HG02623 (cell line): ENCODE measurements around the gene MPZL3.
"Not testable (repeated sequence)": the region's sequence is repeated elsewhere in the genome, so short reads cannot be mapped to it uniquely, and the experiment has no call there.

ENCODE experiments used
- ATAC-seq: cut with Tn5 transposase; IDR thresholded peaks from one replicate; pipeline ENCODE4 v1.9.1; 2021; ENCODE audit warnings: moderate library complexity; ENCODE audit not compliant: unreplicated experiment

The MPZL3 gene

DNA sequence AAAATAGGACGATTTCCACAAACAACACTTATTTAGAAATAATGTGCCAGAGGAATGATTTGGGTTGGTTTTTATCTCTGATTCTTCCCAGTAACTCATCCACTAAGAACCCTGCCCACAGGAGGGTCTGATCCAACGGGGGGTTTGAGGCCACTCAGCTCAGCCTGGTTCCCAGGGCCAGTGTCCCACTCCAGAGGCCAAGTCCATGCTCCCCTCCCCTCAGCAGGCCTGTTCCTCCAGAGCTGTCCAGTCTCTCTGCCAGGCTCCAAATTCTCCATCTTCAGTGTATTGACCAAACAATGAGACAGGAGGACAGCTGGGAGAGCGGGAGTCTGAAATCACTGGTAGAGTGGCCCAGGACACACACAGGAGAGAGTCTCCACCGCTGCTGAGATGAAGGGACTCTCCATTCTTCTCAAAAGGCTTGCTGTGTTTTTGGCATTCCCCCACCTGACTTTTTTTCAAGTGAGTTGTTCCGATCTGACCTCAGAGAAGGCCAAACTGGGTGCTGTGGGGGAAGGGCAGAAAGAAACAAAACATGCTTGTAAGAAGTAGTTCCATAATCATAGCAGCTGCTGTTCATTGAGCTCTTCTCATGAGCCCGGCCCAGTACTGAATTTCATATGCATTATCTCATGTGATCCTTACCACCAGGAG is 58.1 kb downstream of the MPZL3 start:
- no peak for ATAC-seq

DNA sequence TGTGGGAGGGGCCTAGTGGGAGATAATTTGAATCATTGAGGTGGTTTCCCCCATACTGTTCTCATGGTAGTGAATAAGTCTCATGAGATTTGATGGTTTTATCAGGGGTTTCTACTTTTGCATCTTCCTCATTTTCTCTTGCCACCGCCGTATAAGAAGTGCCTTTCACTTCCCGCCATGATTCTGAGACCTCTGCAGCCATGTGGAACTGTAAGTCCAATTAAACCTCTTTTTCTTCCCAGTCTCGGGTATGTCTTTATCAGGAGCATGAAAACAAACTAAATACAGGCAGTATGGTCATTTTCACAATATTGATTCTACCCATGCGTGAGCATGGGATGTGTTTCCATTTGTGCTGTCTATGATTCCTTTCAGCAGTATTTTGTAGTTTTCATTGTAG is 59.3 kb downstream of the MPZL3 start:
- ATAC-seq = not testable (repeated sequence)

DNA sequence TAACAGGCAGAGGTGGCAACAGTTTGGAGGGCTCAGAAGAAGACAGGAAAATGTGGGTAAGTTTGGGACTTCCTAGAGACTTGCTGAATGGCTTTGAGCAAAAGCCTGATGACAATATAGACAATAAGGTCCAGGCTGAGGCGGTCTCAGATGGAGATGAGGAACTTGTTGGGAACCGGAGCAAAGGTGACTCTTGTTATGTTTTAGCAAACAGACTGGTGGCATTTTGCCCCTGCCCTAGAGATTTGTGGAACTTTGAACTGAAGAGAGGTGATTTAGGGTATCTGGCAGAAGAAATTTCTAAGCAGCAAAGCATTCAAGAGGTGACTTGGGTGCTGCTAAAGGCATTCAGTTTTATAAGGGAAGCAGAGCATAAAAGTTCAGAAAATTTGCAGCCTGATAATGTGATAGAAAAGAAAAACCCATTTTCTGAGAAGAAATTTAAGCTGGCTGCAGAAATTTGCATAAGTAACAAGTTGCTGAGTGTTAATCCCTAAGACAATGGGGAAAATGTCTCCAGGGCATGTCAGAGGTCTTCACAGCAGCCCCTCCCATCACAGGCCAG is 61.1 kb downstream of the MPZL3 start:
- not testable (repeated sequence) for ATAC-seq

DNA sequence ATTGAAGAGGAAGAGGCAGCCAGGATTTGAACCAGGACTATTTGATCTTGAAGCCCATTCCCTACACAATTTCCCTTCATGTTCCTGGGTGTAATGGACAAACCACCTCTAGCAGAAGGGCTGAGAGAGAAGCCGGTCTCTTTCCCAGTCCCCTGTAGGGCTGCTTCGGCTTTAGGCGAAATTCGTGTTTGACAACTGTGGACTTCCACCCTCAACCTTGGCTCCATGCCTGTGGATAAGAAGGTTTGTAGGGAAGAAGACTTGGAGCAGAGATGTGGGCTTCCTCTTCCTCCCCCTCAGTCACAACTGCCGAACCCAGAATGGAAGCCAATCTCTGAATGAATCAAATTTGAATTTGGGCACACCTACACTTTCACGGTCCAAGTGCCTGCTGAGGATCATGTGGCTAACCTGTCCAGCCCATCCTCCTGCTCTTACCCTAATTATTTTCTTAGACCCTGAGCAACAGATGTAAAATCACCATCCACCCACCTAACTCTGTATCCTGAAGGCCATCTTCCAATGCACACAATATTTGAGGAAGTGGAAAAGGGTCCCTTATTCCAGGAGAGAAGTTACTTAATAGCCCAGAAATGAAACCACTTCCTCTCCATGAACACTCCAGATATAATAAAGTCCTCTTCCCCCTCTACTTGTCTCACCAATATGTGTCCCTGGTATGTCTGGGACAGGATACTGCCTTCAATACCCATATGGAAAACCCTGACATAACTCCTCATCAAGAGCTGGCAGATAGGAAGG is 65.6 kb downstream of the MPZL3 start:
- no peak for ATAC-seq

DNA sequence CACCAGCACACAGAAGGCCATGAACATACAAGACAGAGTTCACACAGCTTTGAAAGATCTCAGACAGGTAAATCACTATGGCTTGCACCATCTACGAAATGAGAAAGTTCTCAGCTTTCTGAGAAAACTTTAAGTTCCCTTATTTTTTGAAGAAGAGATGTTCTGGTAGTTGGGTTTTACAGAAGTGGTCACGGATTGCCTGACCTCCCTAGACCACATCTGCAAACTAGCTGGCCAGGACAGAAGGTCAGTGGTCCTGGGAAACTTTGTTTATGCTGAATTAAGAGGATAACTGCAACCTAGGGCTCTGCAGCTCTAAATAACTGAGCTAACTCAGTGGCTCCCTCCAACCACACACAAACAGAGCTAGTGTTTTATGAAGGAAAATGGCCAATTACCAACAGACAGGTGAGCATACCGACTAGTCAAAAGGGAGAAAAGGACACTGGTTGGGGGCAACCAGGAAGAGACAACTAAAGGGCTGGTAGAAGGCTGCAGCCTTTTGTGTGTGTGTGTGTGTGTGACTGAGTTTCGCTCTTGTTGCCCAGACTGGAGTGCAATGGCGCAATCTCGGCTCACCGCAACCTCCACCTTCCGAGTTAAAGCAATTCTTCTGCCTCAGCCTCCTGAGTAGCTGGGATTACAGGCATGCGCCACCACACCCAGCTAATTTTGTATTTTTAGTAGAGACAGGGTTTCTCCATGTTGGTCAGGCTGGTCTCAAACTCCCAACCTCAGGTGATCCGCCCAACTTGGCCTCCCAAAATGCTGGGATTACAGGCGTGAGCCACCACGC is 67.2 kb downstream of the MPZL3 start:
- no peak for ATAC-seq

DNA sequence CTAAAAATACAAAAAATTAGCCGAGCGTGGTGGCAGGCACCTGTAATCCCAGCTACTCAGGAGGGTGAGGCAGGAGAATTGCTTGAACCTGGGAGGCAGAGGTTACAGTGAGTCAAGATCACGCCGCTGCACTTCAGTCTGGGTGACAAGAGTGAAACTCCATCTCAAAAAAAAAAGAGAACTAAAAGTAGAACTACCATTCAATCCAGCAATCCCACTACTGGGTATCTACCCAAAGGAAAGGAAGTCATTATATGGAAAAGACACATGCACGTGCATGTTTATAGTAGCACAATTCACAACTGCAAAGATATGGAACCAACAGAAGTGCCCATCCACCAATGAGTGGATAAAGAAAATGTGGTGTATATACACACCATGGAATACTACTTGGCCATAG is 68.5 kb downstream of the MPZL3 start:
- ATAC-seq = not testable (repeated sequence)

DNA sequence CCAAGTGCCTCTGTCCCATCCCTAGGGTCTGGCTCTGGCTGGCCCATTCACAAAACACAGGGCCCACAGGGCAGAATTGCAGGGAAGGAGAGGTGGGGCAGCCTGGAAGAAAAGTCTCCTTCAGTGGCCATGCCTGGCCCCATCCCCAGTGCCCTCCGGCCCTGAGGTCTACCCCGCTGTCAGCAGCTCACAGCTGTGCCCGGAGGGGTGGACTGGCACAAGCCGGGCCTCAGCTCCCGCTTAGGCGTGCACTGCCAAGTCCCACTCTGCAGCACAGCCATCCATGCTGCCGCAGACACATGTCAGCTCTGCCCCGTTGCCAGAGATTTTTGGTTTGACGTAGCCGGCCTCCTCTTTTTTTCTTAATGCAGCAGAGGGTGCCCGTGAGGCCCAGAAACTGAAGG is 71.9 kb downstream of the MPZL3 start:
- no peak for ATAC-seq

DNA sequence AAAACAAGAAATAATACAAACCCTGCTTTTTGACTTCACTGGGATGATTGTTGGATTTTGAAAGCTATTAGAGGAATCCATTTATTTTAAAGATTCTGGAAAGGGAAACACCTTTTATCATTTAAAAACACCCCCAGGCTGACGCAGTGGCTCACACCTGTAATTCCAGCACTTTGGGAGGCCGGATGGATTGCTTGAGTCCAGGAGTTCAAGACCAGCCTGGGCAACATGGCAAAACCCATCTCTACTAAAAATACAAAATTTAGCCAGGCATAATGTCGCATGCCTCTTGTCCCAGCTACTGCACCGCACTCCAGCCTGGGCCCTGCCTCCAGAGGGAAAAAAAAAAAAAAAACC is 75.4 kb downstream of the MPZL3 start:
- no peak for ATAC-seq
